Parathyroid adenoma (tissue), 2 donors: Measurements from ENCODE around the gene PRSS1.

ENCODE experiments used
- H2AFZ ChIP-seq: fragments of 300-600 bp; sonication (generic); one replicate; pipeline ENCODE4 v1.7.0; 2017; ENCODE audit warnings: antibody characterized with exemption, mild to moderate bottlenecking
- H3K27ac ChIP-seq: fragments of 300-600 bp; sonication (generic); one replicate; pipeline ENCODE4 v1.7.0; 2017
- H3K27me3 ChIP-seq: fragments of 300-600 bp; sonication (generic); one replicate; pipeline ENCODE4 v1.7.0; 2017; ENCODE audit warnings: low read length; ENCODE audit not compliant: control insufficient read depth, insufficient read depth
- H3K36me3 ChIP-seq: fragments of 300-600 bp; sonication (generic); one replicate; pipeline ENCODE4 v1.7.0; 2017; ENCODE audit warnings: low read length; ENCODE audit not compliant: control insufficient read depth, insufficient read depth
- H3K4me1 ChIP-seq: fragments of 300-600 bp; sonication (generic); one replicate; pipeline ENCODE4 v1.7.0; 2017; ENCODE audit warnings: control low read depth
- H3K4me2 ChIP-seq: fragments of 300-600 bp; sonication (generic); one replicate; pipeline ENCODE4 v1.7.0; 2017; ENCODE audit warnings: low read length
- H3K4me3 ChIP-seq: fragments of 300-600 bp; sonication (generic); one replicate; pipeline ENCODE4 v1.7.0; 2017; ENCODE audit warnings: low read depth, low read length
- H3K79me2 ChIP-seq: fragments of 300-600 bp; sonication (generic); one replicate; pipeline ENCODE4 v1.7.0; 2017; ENCODE audit warnings: control low read depth
- H3K9ac ChIP-seq: fragments of 300-600 bp; sonication (generic); one replicate; pipeline ENCODE4 v1.7.0; 2017; ENCODE audit warnings: mild to moderate bottlenecking
- H3K9me3 ChIP-seq: fragments of 300-600 bp; sonication (generic); one replicate; pipeline ENCODE4 v1.7.0; 2017; ENCODE audit warnings: low read length; ENCODE audit not compliant: control insufficient read depth
- CTCF ChIP-seq: fragments of 300-600 bp; sonication (generic); IDR thresholded peaks from one replicate; pipeline ENCODE4 v1.7.0; 2017; ENCODE audit warnings: antibody characterized with exemption, mild to moderate bottlenecking
- donor health status: primary hyperparathyroidism.

Gene PRSS1

GRCh38 chr7:142788303-142789289, 39.3 kb downstream of the PRSS1 start:
- Histone ChIP-seq H3K9me3 (no peaks in the 10 kb centered on the region), H2AFZ (no peak overlapping the region), H3K9ac (no peak overlapping the region), H3K4me2 (no peak overlapping the region), H3K79me2 (no peaks in the 10 kb centered on the region), H3K27me3 (no peaks in the 10 kb centered on the region), H3K27ac (no peak overlapping the region), H3K4me1 (no peaks in the 10 kb centered on the region), H3K36me3 (no peaks in the 10 kb centered on the region), H3K4me3 (no peak overlapping the region)
- no peak for TF ChIP-seq CTCF

- Histone ChIP-seq H3K4me1 (no peaks in the 10 kb centered on the region), H3K36me3 (no peaks in the 10 kb centered on the region), H3K27me3 (no peaks in the 10 kb centered on the region), H3K9ac (no peak overlapping the region), H3K4me2 (no peak overlapping the region), H3K4me3 (no peak overlapping the region), H3K9me3 (no peaks in the 10 kb centered on the region), H3K27ac (no peak overlapping the region), H2AFZ (no peak overlapping the region), H3K79me2 (no peaks in the 10 kb centered on the region)
- TF ChIP-seq CTCF, result no peak
Measured at GRCh38 chr7:142789441-142789840, 40.2 kb downstream of the PRSS1 start.

DNA sequence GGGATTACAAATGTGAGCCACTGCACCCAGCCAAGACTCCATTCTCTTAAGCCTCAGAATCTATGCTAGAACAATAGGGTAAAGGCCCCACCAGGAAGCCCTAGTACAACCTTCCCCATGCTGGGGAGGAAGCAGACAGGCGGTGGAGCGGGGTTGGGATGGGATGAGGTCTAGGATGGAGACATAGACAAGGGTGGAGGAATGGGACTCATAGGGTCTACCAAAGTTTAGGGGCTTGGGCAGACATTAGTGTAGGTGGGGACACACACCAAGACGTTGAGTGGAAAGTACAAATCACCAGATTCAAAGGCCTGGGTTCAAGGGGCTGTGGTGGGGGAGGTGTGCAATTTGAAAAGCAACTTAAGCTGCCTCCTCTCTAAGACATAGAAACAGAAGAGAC, 40.8 kb downstream of the PRSS1 start:
- Histone ChIP-seq H3K36me3 (no peaks in the 10 kb centered on the region), H2AFZ (no peak overlapping the region), H3K9me3 (no peaks in the 10 kb centered on the region), H3K27me3 (no peaks in the 10 kb centered on the region), H3K4me2 (no peak overlapping the region), H3K79me2 (no peaks in the 10 kb centered on the region), H3K4me3 (no peak overlapping the region), H3K27ac (no peak overlapping the region), H3K4me1 (no peaks in the 10 kb centered on the region), H3K9ac (no peak overlapping the region)
- TF ChIP-seq CTCF, result no peak

- no peaks in the 10 kb centered on the region for H3K9me3 ChIP-seq
- H3K27me3 ChIP-seq, result no peaks in the 10 kb centered on the region
- no peak overlapping the region for H3K4me2 ChIP-seq
- no peak overlapping the region for H3K27ac ChIP-seq
- TF ChIP-seq CTCF, result no peak
- H3K4me1 ChIP-seq, result no peaks in the 10 kb centered on the region
- no peaks in the 10 kb centered on the region for H3K79me2 ChIP-seq
- H3K36me3 ChIP-seq, result no peaks in the 10 kb centered on the region
- H2AFZ ChIP-seq, result no peak overlapping the region
- H3K9ac ChIP-seq, result no peak overlapping the region
- no peak overlapping the region for H3K4me3 ChIP-seq
Measured at GRCh38 chr7:142790555-142790954, 41.3 kb downstream of the PRSS1 start.

GRCh38 chr7:142791502-142791901, 42.2 kb downstream of the PRSS1 start:
- Histone ChIP-seq H3K9me3 (no peaks in the 10 kb centered on the region), H2AFZ (no peak overlapping the region), H3K4me2 (no peak overlapping the region), H3K79me2 (no peaks in the 10 kb centered on the region), H3K9ac (no peak overlapping the region), H3K4me3 (no peak overlapping the region), H3K36me3 (no peaks in the 10 kb centered on the region), H3K4me1 (no peaks in the 10 kb centered on the region), H3K27ac (no peak overlapping the region), H3K27me3 (no peaks in the 10 kb centered on the region)
- TF ChIP-seq CTCF, result no peak
